Middle frontal gyrus (tissue), 1 donor: ENCODE results near the gene SMOC1.

Experiments used
- DNase-seq: peaks from one replicate; pipeline ENCODE4 v3.0.0-alpha.2; 2015; ENCODE audit warnings: low spot score; ENCODE audit errors: extremely low spot score

SMOC1 gene

DNA sequence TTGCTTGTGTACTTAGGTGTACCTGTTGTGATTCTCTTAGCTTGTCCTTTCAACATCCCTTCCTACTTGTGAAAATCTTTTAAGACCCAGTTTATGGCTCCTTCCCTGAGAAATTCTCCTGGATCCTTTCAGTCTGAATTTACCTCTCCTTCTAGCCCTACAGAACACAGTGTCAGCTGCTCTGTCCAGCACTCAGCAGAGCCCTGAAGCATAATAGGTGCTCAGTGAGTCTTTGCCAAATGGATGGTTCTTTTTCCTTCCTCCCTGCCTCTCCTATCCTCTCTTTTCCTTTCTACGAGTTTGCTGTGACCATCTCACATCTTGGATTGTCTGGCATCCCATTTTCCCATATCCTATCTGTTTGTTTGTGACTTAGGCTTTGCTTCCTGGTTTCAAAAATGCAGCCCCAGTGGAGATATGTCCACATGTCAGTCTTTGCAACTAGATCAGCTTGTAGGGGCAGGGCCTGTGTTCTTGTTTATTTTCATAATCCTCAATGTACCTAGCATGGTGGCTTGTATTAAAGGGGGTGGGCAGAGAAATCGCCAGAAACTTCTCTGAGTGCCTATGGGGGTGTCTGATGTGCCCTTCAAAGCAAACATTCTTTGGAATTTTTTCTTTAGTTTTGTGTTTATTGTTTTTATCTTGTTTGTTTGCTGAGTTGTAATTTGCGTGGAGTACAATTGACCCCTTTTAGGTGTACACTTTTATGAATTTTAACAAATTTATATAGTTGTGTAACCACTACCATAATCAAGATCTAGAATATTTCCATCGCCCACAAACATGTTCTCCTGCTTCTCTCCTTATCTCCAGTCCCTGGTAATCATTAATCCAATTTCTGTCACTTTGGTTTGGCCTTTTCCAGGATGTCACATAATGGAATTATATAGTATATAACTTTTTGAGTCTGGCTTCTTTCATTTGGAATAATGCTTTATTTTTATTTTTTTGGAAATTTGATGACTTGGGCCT is 62.8 kb downstream of the SMOC1 start:
- no peak for DNase-seq

DNA sequence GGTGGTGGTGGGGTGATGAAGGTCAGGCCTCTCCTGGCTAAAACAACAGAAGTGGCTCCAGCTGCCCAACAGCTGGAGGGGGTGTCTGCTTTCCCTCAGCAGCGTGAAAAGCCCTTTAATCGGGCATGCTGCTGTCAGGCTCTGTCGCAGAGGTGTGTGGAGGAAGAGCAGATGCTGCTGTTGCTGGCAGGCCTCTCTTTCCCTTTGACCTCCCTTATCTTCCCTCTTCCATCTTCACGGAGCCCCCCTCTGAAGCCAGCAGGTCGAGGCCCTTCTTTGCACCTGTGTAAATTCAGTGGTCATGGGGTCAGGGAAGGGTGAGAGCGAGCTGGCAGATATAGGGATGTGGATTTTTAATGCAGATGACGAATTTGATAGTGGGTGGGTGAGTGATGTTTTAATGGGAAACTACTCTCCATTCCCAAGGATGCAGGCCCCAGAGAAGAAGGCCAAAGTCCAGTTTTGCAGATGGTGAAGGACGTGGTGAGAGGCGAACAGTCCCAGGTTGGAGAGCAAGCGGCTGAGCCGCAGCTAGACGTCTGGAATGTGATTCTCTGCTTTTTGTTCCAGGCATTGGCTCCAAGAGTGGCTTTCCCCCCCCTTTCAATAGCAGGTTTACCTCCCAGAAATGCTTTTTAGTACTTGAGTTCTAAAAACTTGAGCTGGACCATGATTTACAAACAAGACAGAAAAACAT is 64.0 kb downstream of the SMOC1 start:
- DNase-seq: no peak

DNA sequence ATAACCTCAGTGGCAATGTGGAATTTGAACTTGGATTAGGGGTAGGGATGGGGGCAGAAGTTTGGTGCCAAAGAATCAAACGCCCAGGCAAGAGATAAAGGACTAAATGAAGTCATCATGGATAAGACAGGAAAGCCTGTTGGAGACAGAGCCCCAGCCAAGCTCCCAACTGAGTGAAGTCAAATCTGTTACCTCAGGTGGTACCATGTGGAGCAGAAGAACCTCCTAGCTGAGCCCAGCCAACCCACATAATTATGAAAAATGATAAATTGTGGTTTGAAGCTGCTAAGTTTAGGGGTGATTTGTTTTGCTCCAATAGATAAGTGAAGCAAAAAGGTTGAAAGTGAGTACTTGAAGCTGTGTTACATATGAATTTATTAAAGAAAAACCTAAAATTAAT is 66.1 kb downstream of the SMOC1 start:
- DNase-seq: no peak

DNA sequence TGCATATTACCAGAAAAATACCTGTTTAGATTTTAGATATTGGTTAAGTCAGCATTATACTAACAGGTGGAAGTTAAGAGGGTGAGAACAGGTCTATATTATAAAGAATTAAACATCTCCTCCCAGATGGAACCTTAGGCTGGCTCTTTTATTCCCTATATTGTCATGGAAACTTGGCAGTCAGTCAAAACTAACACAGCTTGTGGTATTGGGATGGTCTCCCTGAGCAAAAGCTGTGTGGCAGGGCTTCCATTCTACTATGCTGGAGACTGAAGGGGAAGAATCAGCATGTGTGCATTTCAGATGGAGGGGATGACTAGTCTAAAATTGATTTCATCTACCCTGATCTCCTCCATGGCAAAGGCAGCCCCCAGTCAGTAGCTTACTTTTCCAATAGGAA is 66.7 kb downstream of the SMOC1 start:
- no peak for DNase-seq

DNA sequence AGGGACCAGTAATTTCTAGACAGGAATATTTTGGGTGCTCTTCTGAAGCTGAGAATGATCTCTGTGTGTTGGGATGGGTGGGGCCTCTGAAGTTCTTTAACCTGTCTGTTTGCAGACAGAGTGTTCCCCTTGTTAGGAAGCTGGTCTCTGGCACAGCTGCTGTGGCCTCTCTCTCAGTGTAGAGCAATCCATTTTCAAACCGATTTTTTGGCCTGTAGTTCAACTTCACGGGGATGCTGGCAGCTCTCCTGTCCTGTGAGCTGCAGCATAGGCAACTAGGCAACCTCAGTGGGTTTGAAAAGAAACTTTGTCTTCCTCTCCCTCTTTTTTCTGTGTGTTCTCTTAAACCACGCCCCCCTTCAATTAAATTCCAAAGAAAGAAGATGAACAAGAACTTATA is 69.1 kb downstream of the SMOC1 start:
- DNase-seq: no peak

DNA sequence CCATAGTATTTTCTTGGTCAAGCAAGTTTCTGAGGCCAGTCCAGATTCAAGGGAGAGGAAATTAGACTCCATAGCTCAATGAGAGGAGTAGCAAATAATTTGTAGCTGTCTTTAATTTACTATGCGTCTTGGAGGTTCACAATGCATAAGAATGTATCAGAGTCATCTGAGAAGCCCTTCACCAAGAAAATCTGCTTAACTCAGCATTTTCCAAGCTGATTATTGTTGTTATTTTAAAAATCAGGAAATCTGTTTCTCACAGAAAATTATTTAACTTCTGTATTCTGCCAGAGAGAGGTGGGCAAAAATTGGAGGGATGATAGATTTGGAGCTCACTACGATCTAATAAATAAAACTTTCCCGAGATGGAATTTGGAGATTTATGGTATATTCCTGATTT is 72.0 kb downstream of the SMOC1 start:
- DNase-seq: no peak

DNA sequence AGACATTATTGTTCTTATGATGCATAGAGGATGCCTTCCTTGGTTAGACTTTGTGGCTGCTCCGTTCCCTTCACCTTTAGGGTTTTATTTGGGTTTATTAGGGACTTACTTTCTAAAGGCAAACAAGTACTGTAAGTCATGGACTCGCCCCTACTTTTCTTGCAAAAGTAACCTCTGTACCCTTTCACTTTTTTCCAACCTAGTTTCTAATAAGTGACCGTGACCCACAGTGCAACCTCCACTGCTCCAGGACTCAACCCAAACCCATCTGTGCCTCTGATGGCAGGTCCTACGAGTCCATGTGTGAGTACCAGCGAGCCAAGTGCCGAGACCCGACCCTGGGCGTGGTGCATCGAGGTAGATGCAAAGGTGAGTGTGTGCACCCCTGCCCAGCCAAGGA is 72.7 kb downstream of the SMOC1 start:
- DNase-seq: no peak

DNA sequence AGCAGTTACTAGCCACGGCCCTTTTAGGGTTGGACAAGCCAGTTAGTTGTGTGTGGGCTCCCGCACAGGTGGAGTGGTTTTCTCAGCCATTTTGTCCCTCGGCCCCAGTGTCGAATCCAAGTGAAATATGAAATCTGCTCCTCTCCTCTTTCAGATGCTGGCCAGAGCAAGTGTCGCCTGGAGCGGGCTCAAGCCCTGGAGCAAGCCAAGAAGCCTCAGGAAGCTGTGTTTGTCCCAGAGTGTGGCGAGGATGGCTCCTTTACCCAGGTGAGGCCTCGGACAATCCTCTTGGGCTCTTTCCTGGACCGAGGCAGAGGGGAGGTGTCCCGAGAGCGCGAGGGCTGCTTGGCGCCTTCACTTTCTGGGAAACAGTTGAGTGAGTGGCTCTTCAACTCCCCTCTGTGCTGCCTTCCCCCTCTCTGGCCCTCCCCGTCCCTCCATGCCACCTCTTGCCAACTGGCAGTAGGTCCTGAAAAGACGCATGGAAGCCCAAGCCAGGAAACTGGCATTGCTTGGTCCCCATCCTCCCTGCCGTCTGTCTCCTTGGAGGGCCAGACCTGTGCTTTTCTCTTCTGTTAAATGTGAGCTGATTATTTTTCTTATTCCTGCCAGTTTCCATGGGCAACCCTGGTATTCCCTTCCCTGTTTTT is 74.2 kb downstream of the SMOC1 start:
- DNase-seq: no peak

DNA sequence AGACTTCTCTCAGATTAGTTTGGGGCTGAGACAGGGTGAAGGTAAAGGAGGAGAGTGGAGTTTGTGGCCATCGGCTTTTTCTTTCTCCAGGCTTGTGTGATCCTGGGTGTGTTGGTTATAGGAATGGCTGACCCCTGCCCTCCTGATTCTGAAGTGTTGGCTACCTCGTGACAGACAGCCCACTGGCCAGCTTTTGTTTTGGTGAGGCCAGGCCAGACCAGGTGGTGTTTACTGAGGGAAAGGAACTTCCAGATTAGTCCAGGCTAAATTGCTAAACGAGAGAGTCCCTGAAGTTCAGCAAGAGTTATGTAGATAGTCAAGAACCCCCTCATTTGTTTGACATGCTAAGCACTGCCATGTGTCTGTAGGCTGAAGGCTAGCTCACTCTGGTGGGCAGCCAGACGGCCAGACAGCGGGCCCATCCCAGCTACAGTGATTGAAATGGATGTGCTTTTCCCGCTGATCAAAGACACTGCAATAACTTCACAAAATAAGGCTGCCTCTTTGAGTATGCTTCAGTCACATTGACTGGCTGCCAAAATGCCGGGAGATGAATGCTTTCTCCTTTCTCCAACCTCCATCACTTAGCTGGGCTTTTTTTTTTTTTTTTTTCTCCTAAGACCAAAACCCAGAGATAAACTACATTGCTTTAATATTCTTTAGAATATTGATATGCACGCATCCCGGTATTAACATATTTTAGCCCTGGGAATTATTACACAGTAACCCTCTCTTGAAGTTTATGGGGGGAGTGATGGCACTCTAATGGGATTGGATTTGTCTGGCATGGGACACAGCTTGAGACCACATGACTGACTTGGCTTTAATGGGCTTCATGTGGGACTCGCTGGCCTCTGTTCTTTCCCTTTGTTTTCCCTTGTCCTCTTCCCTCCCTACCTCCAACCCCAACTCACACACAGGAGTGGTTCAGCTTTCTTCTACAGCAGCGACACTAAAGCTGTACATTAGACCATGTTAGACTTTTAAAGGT is 76.9 kb downstream of the SMOC1 start:
- no peak for DNase-seq

DNA sequence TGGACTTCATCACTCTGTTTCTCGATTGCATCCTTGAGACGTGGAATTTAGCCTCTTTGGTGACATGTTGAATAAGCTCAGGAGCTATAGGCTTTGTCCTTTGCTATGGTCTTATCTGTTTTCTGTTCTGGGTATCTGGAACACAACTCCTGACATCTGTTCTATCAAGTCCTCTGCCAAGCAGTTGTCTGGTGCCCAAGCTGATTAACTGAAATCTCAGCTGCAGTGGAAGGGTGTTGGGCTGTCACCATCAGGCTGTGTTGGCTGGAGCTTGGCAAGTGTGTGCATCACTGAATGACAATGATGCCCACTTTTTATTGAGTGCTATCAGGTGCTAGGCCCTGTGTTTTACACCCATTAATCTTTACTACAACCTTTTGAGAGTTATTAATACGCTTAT is 77.8 kb downstream of the SMOC1 start:
- peak; percentile 12 for DNase-seq

DNA sequence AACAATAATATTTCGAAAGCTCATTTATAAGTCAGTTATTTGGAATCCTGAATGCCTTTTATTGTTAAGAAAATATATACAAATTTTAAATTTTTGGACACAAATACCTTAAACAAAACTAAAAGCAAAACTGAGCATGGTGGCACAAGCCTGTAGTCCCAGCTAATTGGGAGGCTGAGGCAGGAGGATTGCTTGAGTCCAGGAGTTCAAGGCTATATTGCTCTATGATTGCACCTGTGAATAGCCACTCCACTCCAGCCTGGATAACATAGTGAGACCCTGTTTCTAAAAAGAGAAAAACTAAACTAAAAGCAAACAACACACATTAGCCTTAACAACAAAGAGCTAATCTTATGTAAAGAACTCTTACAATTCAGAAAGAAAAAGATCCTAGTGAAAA is 78.8 kb downstream of the SMOC1 start:
- DNase-seq: no peak

DNA sequence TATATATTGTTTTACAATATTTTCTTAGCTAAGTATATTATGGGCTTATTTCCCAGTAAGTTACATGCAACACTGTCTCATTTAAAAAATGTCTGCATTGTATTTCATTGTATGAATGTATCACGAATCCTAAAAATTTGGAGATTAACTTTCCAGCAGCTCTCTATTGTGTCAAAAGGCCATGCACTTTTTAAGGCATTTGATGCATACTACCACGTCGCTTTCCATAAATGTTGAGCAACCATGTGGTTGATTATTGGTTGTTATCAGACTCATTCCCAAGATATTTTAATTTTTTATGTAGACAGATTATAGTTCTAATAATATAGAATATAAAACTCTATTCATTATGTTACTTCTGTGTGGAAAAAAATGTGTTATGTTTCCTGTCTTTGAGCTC is 79.9 kb downstream of the SMOC1 start:
- DNase-seq: no peak

DNA sequence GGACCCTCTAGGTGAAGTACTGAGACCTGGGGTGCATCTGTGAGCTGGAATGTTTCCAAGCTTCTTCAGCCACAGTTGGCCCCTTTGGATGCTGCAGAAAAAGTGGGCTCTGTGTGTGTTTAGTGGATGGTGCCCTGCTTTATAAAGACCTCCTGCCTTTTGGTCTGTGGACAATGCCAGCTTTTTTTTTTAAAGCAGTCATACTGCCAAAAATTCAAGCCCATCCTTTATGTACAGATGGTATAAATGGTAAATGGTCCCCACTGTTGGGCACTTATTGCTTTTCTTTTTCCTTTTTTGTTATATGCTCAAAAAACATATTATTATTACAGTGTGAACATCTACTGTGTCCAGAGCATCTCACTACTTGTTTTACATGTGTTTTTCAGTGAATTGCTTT is 81.1 kb downstream of the SMOC1 start:
- no peak for DNase-seq

DNA sequence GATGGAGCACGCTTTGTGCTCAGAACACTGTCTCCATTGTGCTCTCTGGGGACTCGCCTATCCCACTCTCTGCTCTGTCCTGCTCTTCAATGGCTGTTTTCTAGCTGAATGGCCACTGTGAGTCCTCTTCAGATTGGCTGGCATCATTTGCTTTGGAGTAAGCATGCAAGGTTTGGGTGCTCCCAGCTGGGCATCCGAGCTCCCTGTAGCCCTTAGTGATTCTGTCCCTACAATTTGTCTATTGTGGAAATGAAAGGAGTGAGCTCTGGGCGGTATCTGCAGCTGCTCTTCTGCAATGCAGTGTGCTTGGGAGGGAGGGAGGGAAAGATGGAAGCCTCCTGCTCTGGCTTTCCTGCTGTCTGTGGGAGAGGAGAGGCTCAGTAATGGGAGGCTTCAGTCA is 84.8 kb downstream of the SMOC1 start:
- DNase-seq: peak; percentile 40

DNA sequence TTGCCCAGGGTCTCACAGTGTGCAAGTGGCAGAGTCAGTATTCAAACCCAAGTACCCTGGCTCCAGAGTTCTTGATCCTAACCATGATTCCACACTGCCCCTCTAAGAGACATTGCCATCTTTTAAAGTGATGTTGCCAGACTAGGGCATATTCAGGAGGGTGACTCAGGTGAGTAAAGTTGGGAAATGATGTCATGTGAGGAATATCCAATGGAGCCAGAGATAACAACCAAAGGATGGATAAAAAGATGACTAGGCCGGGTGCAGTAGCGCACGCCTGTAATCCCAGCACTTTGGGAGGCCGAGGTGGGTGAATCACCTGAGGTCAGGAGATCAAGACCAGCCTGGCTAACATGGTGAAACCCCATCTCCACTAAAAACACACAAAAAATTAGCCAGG is 85.6 kb downstream of the SMOC1 start:
- no peak for DNase-seq

DNA sequence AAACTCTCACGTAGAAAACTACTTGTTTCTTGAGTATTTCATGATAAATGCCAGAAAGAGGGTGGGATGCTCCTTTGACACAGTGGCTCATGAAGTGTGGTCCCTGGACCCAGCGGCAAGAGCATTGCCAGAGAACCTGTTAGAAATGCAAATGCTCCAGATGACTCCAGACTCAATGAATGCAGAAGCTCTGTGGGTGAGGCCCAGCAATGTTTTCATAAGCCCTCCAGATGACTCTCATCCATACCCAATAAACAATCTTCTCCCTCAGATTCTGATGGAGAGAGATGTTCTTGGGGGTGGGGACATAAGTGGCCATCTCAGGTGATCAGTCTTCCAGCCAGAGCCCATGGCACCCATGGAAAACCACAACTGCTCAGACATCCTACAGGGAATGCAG is 88.9 kb downstream of the SMOC1 start:
- no peak for DNase-seq

DNA sequence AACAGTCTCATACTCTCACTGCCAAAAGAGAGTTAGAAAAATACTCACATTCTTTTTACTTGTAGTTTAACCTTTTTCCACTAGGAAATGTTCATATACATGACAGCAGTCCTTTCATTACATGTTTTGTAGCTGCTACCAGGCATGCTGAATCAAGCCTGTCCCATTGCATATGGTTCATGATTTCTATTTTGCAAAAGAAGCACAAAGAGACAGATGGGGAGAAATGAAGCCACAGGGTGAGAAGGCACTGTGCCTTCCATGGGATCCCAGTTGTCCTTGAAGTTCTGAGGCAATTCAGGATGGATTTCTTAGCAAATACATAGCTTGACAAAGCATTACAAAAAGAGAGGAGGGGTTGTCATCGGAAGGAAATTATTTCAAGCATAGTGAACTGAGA is 89.5 kb downstream of the SMOC1 start:
- DNase-seq: no peak

DNA sequence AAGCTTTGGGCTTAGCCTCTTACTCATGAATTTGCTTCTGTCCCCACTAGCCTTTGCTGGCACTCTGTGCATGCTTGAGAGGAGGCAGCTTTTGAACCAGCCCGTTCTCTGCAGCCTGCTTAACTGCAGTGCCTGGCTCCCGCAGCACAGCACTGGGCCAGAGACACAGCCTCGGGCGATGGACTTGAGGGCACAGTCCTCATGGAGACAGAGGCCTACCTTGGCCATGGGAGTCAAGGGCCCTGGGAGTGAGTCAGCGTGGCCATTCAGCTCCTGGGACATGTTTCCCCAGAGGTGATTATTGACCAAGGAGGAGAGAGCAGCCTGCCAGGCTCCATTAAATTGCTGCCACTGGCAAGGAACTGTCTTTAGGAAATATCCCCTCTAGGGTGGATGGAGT is 93.5 kb downstream of the SMOC1 start:
- DNase-seq: no peak

DNA sequence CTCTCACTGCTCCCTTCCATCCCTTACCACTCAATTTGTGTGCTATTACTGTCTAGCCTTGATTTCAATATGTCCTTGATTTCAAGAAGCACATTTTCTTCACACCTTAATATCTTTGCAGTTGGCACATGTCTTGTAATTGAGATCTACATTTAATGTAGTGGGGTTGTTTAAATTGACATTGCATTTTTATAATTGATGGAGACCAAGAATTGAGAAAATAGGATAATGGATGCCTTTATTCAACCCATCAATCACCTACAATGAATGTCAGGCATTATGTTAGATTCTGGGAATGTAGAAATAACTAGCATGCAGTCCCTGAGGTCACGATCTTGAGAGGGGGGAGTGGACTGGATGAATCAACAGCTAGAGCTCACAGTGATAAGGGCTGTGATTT is 94.6 kb downstream of the SMOC1 start:
- no peak for DNase-seq

DNA sequence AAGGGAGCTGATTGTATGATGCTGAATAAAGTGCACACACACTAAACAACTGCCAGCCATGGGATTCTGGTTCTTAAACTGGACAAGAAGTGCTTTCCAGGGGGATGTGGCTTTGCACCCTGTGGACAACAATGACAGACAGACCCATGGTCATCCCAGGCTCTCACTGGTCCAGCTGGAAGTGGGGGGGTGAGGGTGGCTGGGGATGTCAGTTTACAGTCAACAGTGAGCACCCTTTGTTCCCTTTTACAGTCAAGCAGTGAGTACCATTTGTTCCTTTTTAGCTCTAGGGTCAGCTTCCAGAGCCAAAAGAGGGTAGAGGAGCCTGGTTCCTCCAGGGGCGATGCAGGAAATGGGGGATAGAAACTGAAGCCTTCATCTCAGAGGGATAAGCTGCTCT is 100.7 kb downstream of the SMOC1 start:
- no peak for DNase-seq
